ENCODE measurements around the gene TRPM3. TPM values are rescaled to one million over a fixed set of nuclear protein-coding genes. Genes with fewer than 3 reads are reported as not detected.

TRPM3 gene
- total and polyA plus RNA-seq, 4 donors: 0.07 to 0.89 (median 0.67) TPM

GRCh38 chr9:71115448-71115975 lies 5.9 kb downstream of the TRPM3 start:
- Histone ChIP-seq H3K9ac (ENCODE audit: low read depth in 1 of 2, low read length in 2 of 2) (no peak overlapping the region), H3K9me3 (ENCODE audit: control insufficient read depth in 4 of 4, low read length in 3 of 4) (no peaks in the 10 kb centered on the region), H3K27me3 (ENCODE audit: control insufficient read depth in 4 of 4, insufficient read depth in 4 of 4, low read length in 3 of 4) (no peaks in the 10 kb centered on the region), H3K36me3 (ENCODE audit: control insufficient read depth in 4 of 4, insufficient read depth in 3 of 4, low read depth in 1 of 4, low read length in 3 of 4) (no peaks in the 10 kb centered on the region), H3K4me1 (ENCODE audit: control insufficient read depth in 4 of 4, insufficient read depth in 4 of 4, low read length in 3 of 4) (no peaks in the 10 kb centered on the region), H3K27ac (ENCODE audit: low read depth in 1 of 2, low read length in 2 of 2) (no peak overlapping the region), H3K4me3 (ENCODE audit: low read depth in 1 of 3, low read length in 3 of 3) (no peak overlapping the region)
- no peak for TF ChIP-seq HNF4A (conservative IDR thresholded peaks at IDR 0.05)
- TF ChIP-seq RXRA (IDR thresholded peaks at IDR 0.05): no peak
- TF ChIP-seq EGR1 (IDR thresholded peaks at IDR 0.05; ENCODE audit: low read depth in 2 of 2): no peak
- TF ChIP-seq, protein P1, sequence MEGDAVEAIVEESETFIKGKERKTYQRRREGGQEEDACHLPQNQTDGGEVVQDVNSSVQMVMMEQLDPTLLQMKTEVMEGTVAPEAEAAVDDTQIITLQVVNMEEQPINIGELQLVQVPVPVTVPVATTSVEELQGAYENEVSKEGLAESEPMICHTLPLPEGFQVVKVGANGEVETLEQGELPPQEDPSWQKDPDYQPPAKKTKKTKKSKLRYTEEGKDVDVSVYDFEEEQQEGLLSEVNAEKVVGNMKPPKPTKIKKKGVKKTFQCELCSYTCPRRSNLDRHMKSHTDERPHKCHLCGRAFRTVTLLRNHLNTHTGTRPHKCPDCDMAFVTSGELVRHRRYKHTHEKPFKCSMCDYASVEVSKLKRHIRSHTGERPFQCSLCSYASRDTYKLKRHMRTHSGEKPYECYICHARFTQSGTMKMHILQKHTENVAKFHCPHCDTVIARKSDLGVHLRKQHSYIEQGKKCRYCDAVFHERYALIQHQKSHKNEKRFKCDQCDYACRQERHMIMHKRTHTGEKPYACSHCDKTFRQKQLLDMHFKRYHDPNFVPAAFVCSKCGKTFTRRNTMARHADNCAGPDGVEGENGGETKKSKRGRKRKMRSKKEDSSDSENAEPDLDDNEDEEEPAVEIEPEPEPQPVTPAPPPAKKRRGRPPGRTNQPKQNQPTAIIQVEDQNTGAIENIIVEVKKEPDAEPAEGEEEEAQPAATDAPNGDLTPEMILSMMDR (IDR thresholded peaks at IDR 0.05; ENCODE audit: low read depth, low read length, missing input control): no peak
- TF ChIP-seq TAF1 (conservative IDR thresholded peaks at IDR 0.05): no peak
- no peak for TF ChIP-seq SP1 (IDR thresholded peaks at IDR 0.05)
- TF ChIP-seq JUND (IDR thresholded peaks at IDR 0.05): no peak
- TF ChIP-seq, protein P2, sequence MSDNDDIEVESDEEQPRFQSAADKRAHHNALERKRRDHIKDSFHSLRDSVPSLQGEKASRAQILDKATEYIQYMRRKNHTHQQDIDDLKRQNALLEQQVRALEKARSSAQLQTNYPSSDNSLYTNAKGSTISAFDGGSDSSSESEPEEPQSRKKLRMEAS (IDR thresholded peaks at IDR 0.05): no peak
- no peak for TF ChIP-seq GABPA (IDR thresholded peaks at IDR 0.05 in 1 of 2, conservative IDR thresholded peaks at IDR 0.05 in 1 of 2)
- no peak for TF ChIP-seq ATF3 (IDR thresholded peaks at IDR 0.05)
- no peak for TF ChIP-seq NR2F2 (IDR thresholded peaks at IDR 0.05)
- TF ChIP-seq, protein P3, sequence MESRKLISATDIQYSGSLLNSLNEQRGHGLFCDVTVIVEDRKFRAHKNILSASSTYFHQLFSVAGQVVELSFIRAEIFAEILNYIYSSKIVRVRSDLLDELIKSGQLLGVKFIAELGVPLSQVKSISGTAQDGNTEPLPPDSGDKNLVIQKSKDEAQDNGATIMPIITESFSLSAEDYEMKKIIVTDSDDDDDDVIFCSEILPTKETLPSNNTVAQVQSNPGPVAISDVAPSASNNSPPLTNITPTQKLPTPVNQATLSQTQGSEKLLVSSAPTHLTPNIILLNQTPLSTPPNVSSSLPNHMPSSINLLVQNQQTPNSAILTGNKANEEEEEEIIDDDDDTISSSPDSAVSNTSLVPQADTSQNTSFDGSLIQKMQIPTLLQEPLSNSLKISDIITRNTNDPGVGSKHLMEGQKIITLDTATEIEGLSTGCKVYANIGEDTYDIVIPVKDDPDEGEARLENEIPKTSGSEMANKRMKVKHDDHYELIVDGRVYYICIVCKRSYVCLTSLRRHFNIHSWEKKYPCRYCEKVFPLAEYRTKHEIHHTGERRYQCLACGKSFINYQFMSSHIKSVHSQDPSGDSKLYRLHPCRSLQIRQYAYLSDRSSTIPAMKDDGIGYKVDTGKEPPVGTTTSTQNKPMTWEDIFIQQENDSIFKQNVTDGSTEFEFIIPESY (IDR thresholded peaks at IDR 0.05): no peak
- TF ChIP-seq REST (IDR thresholded peaks at IDR 0.05): no peak
- no peak for TF ChIP-seq FOXA1 (IDR thresholded peaks at IDR 0.05)
- TF ChIP-seq RAD21 (IDR thresholded peaks at IDR 0.05): no peak
- TF ChIP-seq HNF4G (IDR thresholded peaks at IDR 0.05): no peak
- TF ChIP-seq YY1 (IDR thresholded peaks at IDR 0.05): no peak
- no peak for TF ChIP-seq FOXA2 (IDR thresholded peaks at IDR 0.05)
- no peak for DNase-seq (ENCODE audit: low spot score)
- 81% methylated on average over 3 of the region's 3 CpGs for WGBS

All from liver (tissue), 9 donors.